T-helper 17 cell (primary cell): ENCODE measurements around the gene SCT. TPM values are rescaled to one million over a fixed set of nuclear protein-coding genes. Genes with fewer than 3 reads are reported as not detected.

Source experiments
- ATAC-seq: fragments of 150-1000 bp; cut with Tn5 transposase; 2 replicates; pipeline ENCODE4 v1.10.0; 2021; ENCODE audit warnings: mild to moderate bottlenecking, moderate library complexity
- DNase-seq, 3 donors: peaks; one replicate each; pipeline versions ENCODE4 v3.0.0 to v3.0.0-alpha.2; 2020 to 2021
- H3K9me3 ChIP-seq: one replicate; pipeline ENCODE4 v1.7.0; 2013; ENCODE audit warnings: low read length, mild to moderate bottlenecking; ENCODE audit not compliant: control insufficient read depth, poor library complexity, severe bottlenecking
- H3K27ac Mint-ChIP-seq: one replicate; pipeline ENCODE4 v1.8.0; 2022; ENCODE audit warnings: mild to moderate bottlenecking, moderate library complexity, mixed read lengths
- H3K27me3 Mint-ChIP-seq: one replicate; pipeline ENCODE4 v1.8.0; 2022; ENCODE audit warnings: mixed read lengths
- H3K36me3 Mint-ChIP-seq: one replicate; pipeline ENCODE4 v1.8.0; 2022; ENCODE audit warnings: low read depth, mixed read lengths
- H3K4me1 Mint-ChIP-seq: one replicate; pipeline ENCODE4 v1.8.0; 2022; ENCODE audit warnings: mild to moderate bottlenecking, mixed read lengths
- H3K4me3 Mint-ChIP-seq: one replicate; pipeline ENCODE4 v1.8.0; 2022; ENCODE audit warnings: mild to moderate bottlenecking, moderate library complexity, mixed read lengths
- total RNA-seq, 4 donors: library from RNA in 2 of 4; stranded (reverse) in 2 of 4; gene quantifications; one replicate each; pipeline ENCODE4 v1.2.3 and lab custom pipeline; 2022 to 2026

The SCT gene
- total RNA-seq, 2 donors from 2014 or later: not detected

GRCh38 chr11:639332-639955 is 12.5 kb upstream of the SCT start:
- Mint-ChIP-seq H3K36me3 (peaks cover 2% of the 10 kb centered on the region), H3K4me3 (no peak overlapping the region), H3K27ac (no peak overlapping the region), H3K27me3 (peaks cover 28% of the 10 kb centered on the region), H3K4me1 (peaks cover 9% of the 10 kb centered on the region)
- DNase-seq (no peak), ATAC-seq (peak; percentile 19)
- H3K9me3 ChIP-seq: no peaks in the 10 kb centered on the region

DNA sequence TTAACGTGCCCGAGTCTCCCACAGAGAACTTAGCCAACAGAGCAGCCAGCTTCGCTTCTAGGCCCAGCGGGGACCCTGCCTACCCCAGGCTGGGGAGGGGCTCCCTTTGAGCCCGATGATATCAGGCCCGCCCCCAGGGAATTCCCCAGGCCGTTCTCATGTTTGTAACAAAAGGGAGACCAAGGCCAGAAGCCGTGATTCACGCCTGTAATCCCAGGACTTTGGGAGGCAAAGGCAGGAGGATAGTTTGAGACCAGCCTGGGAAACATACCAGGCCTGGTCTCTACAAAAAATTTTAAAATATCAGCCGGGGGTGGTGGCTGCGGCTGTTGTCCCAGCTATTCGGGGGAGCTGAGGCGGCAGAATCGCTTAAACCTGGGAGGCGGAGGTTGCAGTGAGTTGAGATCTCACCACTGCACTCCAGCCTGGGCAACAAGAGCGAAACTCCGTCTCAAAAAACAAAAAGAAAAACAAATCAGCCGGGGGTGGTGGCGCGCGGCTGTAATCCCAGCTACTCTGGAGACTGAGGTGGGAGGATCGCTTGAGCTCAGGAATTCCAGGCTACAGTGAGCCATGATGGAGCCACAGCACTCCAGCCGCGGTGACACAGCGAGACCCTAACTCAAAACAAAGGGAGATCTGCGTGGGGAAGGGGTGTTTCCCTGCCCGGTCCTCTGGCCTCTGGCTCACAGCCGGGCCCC is 11.8 kb upstream of the SCT start:
- Mint-ChIP-seq H3K36me3 (peaks cover 2% of the 10 kb centered on the region), H3K4me3 (peak overlapping the region; percentile 36), H3K4me1 (peaks cover 9% of the 10 kb centered on the region), H3K27ac (peak overlapping the region; percentile 60), H3K27me3 (peaks cover 28% of the 10 kb centered on the region)
- no peaks in the 10 kb centered on the region for H3K9me3 ChIP-seq
- no peak for DNase-seq
- ATAC-seq: no peak

GRCh38 chr11:637593-638521 is 10.9 kb upstream of the SCT start:
- no peak for ATAC-seq
- H3K27ac Mint-ChIP-seq: peak overlapping the region; percentile 60

DNA sequence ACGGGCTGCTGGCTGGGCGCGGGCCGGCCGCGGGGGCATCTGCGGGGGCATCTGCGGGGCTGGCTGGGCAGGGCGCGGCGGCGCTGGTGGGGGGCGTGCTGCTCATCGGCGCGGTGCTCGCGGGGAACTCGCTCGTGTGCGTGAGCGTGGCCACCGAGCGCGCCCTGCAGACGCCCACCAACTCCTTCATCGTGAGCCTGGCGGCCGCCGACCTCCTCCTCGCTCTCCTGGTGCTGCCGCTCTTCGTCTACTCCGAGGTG is 10.3 kb upstream of the SCT start:
- no peaks in the 10 kb centered on the region for H3K9me3 ChIP-seq
- Mint-ChIP-seq H3K4me1 (peaks cover 7% of the 10 kb centered on the region), H3K4me3 (peak overlapping the region; percentile 82), H3K27ac (no peak overlapping the region), H3K36me3 (peaks cover 2% of the 10 kb centered on the region), H3K27me3 (peaks cover 28% of the 10 kb centered on the region)
- ATAC-seq (peak; percentile 16), DNase-seq (no peak)

More at GRCh38 chr11:637593-638521, 10.9 kb upstream of the SCT start:
- H3K27me3 Mint-ChIP-seq: peaks cover 28% of the 10 kb centered on the region
- peaks cover 2% of the 10 kb centered on the region for H3K36me3 Mint-ChIP-seq
- H3K9me3 ChIP-seq: no peaks in the 10 kb centered on the region
- DNase-seq: peak in 1 of 3 donors; percentile 7
- peaks cover 9% of the 10 kb centered on the region for H3K4me1 Mint-ChIP-seq
- peak overlapping the region; percentile 82 for H3K4me3 Mint-ChIP-seq

DNA sequence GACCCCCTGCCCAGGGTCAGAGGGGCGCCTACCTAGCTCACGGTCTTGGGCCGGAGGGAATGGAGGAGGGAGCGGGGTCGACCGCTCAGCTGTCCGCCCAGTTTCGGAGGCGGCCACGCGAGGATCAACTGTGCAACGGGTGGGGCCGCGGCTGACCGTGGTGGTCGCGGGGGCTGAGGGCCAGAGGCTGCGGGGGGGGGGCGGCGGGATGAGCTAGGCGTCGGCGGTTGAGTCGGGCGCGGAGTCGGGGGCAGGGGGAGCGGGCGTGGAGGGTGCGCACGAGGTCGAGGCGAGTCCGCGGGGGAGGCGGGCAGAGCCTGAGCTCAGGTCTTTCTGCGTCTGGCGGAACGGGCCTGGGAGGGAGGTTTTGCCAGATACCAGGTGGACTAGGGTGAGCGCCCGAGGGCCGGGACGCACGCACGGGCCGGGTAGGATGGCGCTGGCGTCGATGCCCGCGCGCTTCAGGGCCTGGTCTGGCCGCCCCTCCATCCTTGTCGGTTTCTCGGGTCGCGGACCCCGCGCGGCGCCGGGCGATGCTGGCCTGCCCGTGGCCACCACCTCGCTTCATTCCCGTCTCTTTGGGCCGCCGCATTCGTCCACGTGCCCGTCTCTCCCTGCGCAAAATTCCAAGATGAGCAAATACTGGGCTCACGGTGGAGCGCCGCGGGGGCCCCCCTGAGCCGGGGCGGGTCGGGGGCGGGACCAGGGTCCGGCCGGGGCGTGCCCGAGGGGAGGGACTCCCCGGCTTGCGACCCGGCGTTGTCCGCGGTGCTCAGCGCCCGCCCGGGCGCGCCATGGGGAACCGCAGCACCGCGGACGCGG is 9.7 kb upstream of the SCT start, which contains the start of gene DRD4:
DRD4 (plus strand) TSS at position 759 of the 822 bp plus-strand sequence; CDS start at position 795, 36 bp downstream.
- ATAC-seq (peak; percentile 31), DNase-seq (no peak)
- Mint-ChIP-seq H3K4me1 (peaks cover 7% of the 10 kb centered on the region), H3K4me3 (peak within 1 kb of the TSS; percentile 82), H3K36me3 (peaks cover 2% of the 10 kb centered on the region), H3K27me3 (peaks cover 28% of the 10 kb centered on the region), H3K27ac (no peak within 1 kb of the TSS)
- no peaks in the 10 kb centered on the region for H3K9me3 ChIP-seq

DNA sequence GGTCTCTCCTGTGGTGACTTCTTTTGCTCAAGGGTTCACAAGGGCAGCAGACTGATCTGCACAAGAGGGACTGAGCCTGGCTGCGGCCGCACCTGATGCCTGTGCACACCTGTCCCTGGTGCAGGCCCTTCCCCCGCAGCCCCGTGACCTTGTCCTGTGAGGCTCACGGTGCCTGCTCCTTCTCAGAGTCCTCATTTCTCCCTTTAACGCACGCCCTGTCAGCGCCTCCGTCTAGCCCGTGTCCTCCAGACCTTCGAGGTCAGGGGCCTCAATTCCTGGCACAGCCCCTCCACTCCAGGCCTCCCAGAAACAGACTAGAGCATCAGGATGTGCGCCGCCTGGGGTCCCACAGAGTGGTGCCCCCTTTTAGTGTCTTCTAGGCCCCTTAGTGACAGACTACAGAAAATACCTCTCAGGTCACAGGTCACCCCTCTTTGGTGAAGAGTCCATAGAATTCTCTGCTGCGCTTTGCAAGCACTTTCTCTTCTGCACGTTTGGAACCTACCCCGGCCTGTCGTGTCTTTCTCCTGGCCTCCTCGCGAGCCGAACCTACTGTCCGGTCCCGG is 9.0 kb upstream of the SCT start:
- DNase-seq (no peak), ATAC-seq (no peak)
- H3K4me3 Mint-ChIP-seq: no peak overlapping the region

DNA sequence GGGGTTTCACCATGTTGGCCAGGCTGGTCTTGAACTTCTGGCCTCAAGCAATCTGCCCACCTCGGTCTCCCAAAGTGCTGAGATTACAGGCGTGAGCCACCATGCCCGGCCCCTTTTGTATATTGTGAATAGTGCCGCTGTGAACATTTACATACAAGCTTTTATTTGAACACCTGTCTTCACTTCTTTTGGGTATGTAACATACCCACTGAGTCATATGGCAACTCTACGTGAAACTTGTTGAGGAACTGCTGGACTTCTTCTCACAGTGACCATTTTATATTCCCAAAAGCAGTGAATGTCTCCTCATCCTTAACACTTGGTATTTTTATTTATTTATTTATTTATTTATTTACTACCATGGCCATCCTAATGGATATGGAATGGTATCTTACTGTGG is 3.9 kb upstream of the SCT start:
- no peak for ATAC-seq
- Mint-ChIP-seq H3K27me3 (peaks cover 26% of the 10 kb centered on the region), H3K36me3 (no peaks in the 10 kb centered on the region), H3K27ac (no peak overlapping the region), H3K4me1 (peaks cover 19% of the 10 kb centered on the region), H3K4me3 (no peak overlapping the region)
- DNase-seq: no peak
- no peaks in the 10 kb centered on the region for H3K9me3 ChIP-seq

More for the DNA sequence above, 9.0 kb upstream of the SCT start:
- H3K27me3 Mint-ChIP-seq: peaks cover 28% of the 10 kb centered on the region
- no peaks in the 10 kb centered on the region for H3K9me3 ChIP-seq
- peaks cover 7% of the 10 kb centered on the region for H3K4me1 Mint-ChIP-seq
- H3K36me3 Mint-ChIP-seq: peaks cover 2% of the 10 kb centered on the region
- no peak overlapping the region for H3K27ac Mint-ChIP-seq

DNA sequence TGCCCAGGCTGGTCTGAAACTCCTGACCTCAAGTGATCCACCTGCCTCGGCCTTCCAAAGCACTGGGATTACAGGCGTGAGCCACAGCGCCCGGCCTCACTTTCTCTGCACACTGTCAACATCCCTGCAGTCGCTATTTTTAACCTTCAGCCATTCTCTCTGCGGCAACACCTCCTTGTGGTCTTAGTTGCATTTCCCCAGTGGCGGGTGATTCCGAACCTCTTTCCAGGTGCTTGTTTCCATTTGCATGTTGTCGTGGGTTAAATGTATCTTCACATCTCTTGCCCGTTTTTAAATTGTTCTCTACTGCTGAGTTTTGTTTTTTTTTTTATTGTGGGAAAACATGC is 2.2 kb upstream of the SCT start:
- Mint-ChIP-seq H3K27me3 (peaks cover 21% of the 10 kb centered on the region), H3K27ac (peak overlapping the region; percentile 56), H3K4me1 (peaks cover 19% of the 10 kb centered on the region), H3K4me3 (peak overlapping the region; percentile 74), H3K36me3 (no peaks in the 10 kb centered on the region)
- DNase-seq (no peak), ATAC-seq (peak; percentile 52)
- no peaks in the 10 kb centered on the region for H3K9me3 ChIP-seq

DNA sequence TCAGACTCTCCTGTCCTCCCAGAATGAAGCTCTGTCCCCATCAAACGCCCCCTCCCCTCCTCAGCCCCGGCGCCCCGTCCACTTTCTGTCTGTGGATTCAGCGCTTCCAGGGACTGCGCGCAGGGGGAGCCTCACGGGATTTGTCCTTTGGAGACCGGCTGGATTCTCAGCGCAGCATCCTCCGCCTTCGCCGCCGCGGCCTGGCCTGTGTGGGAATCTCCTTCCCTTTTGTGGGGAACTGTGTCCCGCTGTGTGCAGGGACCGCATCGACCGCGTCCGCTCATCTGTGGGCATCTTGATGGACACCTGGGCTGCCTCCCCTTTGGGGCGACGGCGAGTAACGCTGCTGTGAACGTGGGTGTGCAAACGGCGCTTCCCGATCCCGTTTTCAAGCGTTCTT is 1.1 kb upstream of the SCT start:
- Mint-ChIP-seq H3K27me3 (peaks cover 26% of the 10 kb centered on the region), H3K4me1 (peaks cover 19% of the 10 kb centered on the region), H3K36me3 (peaks cover 3% of the 10 kb centered on the region), H3K4me3 (peak overlapping the region; percentile 71), H3K27ac (peak overlapping the region; percentile 81)
- ATAC-seq (no peak), DNase-seq (no peak)
- H3K9me3 ChIP-seq: no peaks in the 10 kb centered on the region

DNA sequence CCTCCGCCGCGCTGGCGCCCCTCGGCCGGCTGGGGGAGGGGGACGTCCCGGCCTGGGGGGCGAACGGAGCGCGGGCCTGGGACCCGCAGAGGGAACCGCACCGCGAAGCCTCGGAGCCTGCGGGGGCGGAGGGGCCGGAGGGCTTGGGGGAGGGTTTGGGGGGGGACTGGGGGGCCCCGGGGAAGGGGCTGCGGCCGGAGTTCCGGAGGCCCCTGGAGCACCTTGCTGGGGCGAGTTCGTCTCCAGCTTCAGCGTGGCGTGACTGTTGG is 261 bp upstream of the SCT start:
- H3K27me3 Mint-ChIP-seq: peaks cover 26% of the 10 kb centered on the region
- DNase-seq (no peak), ATAC-seq (no peak)
- H3K4me1 Mint-ChIP-seq: peaks cover 19% of the 10 kb centered on the region
- no peaks in the 10 kb centered on the region for H3K9me3 ChIP-seq
- peaks cover 3% of the 10 kb centered on the region for H3K36me3 Mint-ChIP-seq
- no peak overlapping the region for H3K4me3 Mint-ChIP-seq
- H3K27ac Mint-ChIP-seq: no peak overlapping the region

DNA sequence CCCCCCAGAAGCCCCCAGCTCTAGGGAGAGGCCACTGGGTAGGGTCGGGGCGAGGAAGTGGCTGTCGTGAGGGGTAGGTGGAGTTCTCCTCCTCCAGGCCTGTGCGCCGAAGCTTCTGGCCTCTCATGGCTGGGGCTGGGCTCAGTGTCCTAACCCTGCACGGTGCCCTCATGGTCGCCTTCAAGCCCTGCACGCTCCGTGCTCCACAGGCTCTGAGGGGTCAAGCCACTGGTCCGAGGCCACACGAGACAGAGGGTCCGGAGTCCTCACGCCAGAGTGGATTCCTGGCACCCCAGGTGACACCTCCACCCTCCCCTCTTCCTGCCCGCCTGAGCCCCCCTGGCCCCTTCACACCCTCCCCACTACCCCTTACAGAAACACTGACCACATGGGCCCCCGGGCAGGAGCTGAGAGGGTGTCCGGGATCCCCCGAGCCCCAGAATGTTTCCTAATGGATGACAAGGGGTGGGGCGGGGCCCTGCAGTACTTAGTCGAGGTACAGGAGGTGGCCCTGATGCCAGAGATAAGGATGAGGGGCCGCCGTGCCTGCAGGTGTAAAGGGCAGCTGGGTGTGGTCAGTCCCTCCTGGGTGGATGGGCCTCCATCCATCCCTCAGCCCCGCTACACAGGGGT is 1.2 kb downstream of the SCT start:
- H3K9me3 ChIP-seq: no peaks in the 10 kb centered on the region
- peaks cover 26% of the 10 kb centered on the region for H3K27me3 Mint-ChIP-seq
- no peak for ATAC-seq
- peaks cover 3% of the 10 kb centered on the region for H3K36me3 Mint-ChIP-seq
- DNase-seq: no peak
- H3K4me1 Mint-ChIP-seq: peaks cover 19% of the 10 kb centered on the region
- no peak overlapping the region for H3K27ac Mint-ChIP-seq
- no peak overlapping the region for H3K4me3 Mint-ChIP-seq
